Osteoblast (primary cell): ENCODE results near the gene ITSN2. TPM values are rescaled to one million over a fixed set of nuclear protein-coding genes. Genes with fewer than 3 reads are reported as not detected.

Experiments
- DNase-seq: peaks from one replicate; pipeline ENCODE4 v3.0.0; 2011; ENCODE audit warnings: low spot score, mixed read lengths; ENCODE audit not compliant: insufficient read length; ENCODE audit errors: missing footprints
- H2AFZ ChIP-seq: 2 replicates; pipeline ENCODE4 v1.6.0; 2011; ENCODE audit warnings: mild to moderate bottlenecking, low read length
- H3K27ac ChIP-seq: 2 replicates; pipeline ENCODE4 v1.5.1; 2011; ENCODE audit warnings: mild to moderate bottlenecking, low read depth, low read length, moderate library complexity
- H3K27me3 ChIP-seq: 2 replicates; pipeline ENCODE4 v1.6.0; 2012; ENCODE audit warnings: mild to moderate bottlenecking, control low read depth, inconsistent platforms, low read length, moderate library complexity; ENCODE audit not compliant: insufficient read depth
- H3K36me3 ChIP-seq: 2 replicates; pipeline ENCODE4 v1.5.1; 2011; ENCODE audit warnings: mild to moderate bottlenecking, low read length, control low read depth, moderate library complexity; ENCODE audit not compliant: insufficient read depth
- H3K4me1 ChIP-seq: 2 replicates; pipeline ENCODE4 v1.5.1; 2011; ENCODE audit warnings: mild to moderate bottlenecking, low read length, control low read depth, moderate library complexity; ENCODE audit not compliant: insufficient read depth
- H3K4me2 ChIP-seq: 2 replicates; pipeline ENCODE4 v1.6.0; 2011; ENCODE audit warnings: mild to moderate bottlenecking, low read length; ENCODE audit not compliant: insufficient read depth
- H3K4me3 ChIP-seq: fragments of 200-600 bp; sonication (generic); 3 replicates; pipeline ENCODE4 v1.5.1; 2012; ENCODE audit warnings: mild to moderate bottlenecking, low read length, inconsistent platforms; ENCODE audit not compliant: insufficient read depth
- H3K79me2 ChIP-seq: 2 replicates; pipeline ENCODE4 v1.6.0; 2012; ENCODE audit warnings: mild to moderate bottlenecking, low read length, control low read depth, inconsistent platforms; ENCODE audit not compliant: insufficient read depth
- H3K9me3 ChIP-seq: 2 replicates; pipeline ENCODE4 v1.5.1; 2011; ENCODE audit warnings: low read depth, low read length, control low read depth
- H4K20me1 ChIP-seq: 2 replicates; pipeline ENCODE4 v1.6.0; 2012; ENCODE audit warnings: mild to moderate bottlenecking, low read length, control low read depth; ENCODE audit not compliant: insufficient read depth
- total RNA-seq: library from RNA; depleted of rRNA; stranded (reverse); fragments of >200 nt; gene quantifications from 2 replicates; pipeline ENCODE4 v1.2.3, GENCODE V29; 2012
- TF ChIP-seq, protein P1 (sequence below): IDR thresholded peaks from 2 replicates; pipeline ENCODE4 v1.5.1; 2011; ENCODE audit warnings: mild to moderate bottlenecking, low read depth, low read length, moderate library complexity; ENCODE audit errors: extremely low read depth

The ITSN2 gene
- total RNA-seq, 1 donor, result 33.7 TPM

DNA sequence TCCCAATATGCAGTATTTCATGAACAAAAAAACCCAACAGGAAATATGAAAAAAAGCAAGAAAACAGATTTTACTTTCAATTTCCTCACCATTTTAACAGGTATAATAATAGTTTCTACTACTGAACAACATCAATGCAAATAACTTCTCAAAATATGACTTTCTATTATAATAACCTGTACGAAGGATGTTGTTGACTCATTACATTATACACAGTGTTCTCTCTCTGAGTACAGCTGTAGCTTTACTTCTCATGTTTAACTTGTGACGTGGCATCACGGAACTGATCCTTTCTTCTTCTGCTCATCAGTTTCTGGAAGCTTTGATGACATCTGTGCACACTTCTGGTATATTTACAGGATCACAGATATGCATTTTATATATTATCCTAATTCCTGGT is 145.5 kb downstream of the ITSN2 start:
- Histone ChIP-seq H2AFZ (no peak overlapping the region), H3K79me2 (no peaks in the 10 kb centered on the region), H4K20me1 (no peaks in the 10 kb centered on the region), H3K36me3 (peaks cover 18% of the 10 kb centered on the region), H3K27me3 (no peaks in the 10 kb centered on the region), H3K9me3 (no peaks in the 10 kb centered on the region), H3K27ac (no peak overlapping the region), H3K4me2 (no peak overlapping the region), H3K4me3 (no peak overlapping the region), H3K4me1 (no peaks in the 10 kb centered on the region)
- TF ChIP-seq, protein P1, sequence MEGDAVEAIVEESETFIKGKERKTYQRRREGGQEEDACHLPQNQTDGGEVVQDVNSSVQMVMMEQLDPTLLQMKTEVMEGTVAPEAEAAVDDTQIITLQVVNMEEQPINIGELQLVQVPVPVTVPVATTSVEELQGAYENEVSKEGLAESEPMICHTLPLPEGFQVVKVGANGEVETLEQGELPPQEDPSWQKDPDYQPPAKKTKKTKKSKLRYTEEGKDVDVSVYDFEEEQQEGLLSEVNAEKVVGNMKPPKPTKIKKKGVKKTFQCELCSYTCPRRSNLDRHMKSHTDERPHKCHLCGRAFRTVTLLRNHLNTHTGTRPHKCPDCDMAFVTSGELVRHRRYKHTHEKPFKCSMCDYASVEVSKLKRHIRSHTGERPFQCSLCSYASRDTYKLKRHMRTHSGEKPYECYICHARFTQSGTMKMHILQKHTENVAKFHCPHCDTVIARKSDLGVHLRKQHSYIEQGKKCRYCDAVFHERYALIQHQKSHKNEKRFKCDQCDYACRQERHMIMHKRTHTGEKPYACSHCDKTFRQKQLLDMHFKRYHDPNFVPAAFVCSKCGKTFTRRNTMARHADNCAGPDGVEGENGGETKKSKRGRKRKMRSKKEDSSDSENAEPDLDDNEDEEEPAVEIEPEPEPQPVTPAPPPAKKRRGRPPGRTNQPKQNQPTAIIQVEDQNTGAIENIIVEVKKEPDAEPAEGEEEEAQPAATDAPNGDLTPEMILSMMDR, result no peak
- no peak for DNase-seq

- TF ChIP-seq, protein P1, result no peak
- Histone ChIP-seq H3K36me3 (peaks cover 21% of the 10 kb centered on the region), H3K9me3 (no peaks in the 10 kb centered on the region), H3K27ac (no peak overlapping the region), H3K4me2 (no peak overlapping the region), H2AFZ (no peak overlapping the region), H3K79me2 (no peaks in the 10 kb centered on the region), H3K4me1 (no peaks in the 10 kb centered on the region), H3K27me3 (no peaks in the 10 kb centered on the region), H4K20me1 (no peaks in the 10 kb centered on the region), H3K4me3 (no peak overlapping the region)
- no peak for DNase-seq
These were observed 148.9 kb downstream of the ITSN2 start for GRCh38 chr2:24211408-24211807.

- DNase-seq, result no peak
- H3K9me3 ChIP-seq, result no peaks in the 10 kb centered on the region
- H3K4me1 ChIP-seq, result no peaks in the 10 kb centered on the region
- H4K20me1 ChIP-seq, result no peaks in the 10 kb centered on the region
- TF ChIP-seq, protein P1, result no peak
- H2AFZ ChIP-seq, result no peak overlapping the region
- H3K79me2 ChIP-seq, result no peaks in the 10 kb centered on the region
- H3K4me2 ChIP-seq, result no peak overlapping the region
- no peak overlapping the region for H3K4me3 ChIP-seq
- H3K36me3 ChIP-seq, result peaks cover 16% of the 10 kb centered on the region
- H3K27me3 ChIP-seq, result no peaks in the 10 kb centered on the region
- no peak overlapping the region for H3K27ac ChIP-seq
These were observed 149.6 kb downstream of the ITSN2 start for GRCh38 chr2:24210723-24211122.

DNA sequence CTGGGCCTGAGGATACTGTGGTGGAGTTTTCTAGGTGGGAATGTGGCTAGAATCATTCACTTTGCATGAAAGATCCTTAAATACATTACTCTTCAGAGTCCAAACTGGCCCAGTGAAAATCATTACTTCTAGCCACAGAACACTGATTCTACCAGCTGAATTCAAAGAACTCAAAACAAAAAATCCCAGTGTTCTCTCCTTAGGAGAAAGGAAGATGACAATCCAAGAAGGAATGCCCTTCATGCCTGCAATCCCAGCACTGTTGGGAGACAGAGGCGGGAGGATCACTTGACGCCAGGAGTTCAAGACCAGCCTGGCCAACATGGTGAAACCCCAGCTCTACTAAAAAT is 150.3 kb downstream of the ITSN2 start:
- no peaks in the 10 kb centered on the region for H3K4me1 ChIP-seq
- H3K79me2 ChIP-seq, result no peaks in the 10 kb centered on the region
- no peak overlapping the region for H3K4me2 ChIP-seq
- H3K27ac ChIP-seq, result no peak overlapping the region
- no peak overlapping the region for H2AFZ ChIP-seq
- H3K9me3 ChIP-seq, result no peaks in the 10 kb centered on the region
- no peaks in the 10 kb centered on the region for H3K27me3 ChIP-seq
- TF ChIP-seq, protein P1, result no peak
- H4K20me1 ChIP-seq, result no peaks in the 10 kb centered on the region
- peaks cover 14% of the 10 kb centered on the region for H3K36me3 ChIP-seq
- no peak overlapping the region for H3K4me3 ChIP-seq
- peak; percentile 87 for DNase-seq
